Stimulated activated CD4-positive, alpha-beta T cell treated with anti-CD3 and anti-CD28 coated beads, Interleukin-1b, Interleukin-23, amount 100 ng/mL, for 4 hours (primary cell): ENCODE measurements around the gene ENOX1.

Experiments
- DNase-seq, 2 donors: peaks; one replicate each; pipeline ENCODE4 v3.0.0-alpha.2; 2020; ENCODE audit warnings: low read depth in 2 of 2

ENOX1 gene

GRCh38 chr13:43785650-43786471, 911 bp downstream of the ENOX1 start:
- DNase-seq, result peak in 1 of 2 donors; percentile 10

GRCh38 chr13:43785261-43785649, 1.5 kb downstream of the ENOX1 start:
- no peak for DNase-seq

DNA sequence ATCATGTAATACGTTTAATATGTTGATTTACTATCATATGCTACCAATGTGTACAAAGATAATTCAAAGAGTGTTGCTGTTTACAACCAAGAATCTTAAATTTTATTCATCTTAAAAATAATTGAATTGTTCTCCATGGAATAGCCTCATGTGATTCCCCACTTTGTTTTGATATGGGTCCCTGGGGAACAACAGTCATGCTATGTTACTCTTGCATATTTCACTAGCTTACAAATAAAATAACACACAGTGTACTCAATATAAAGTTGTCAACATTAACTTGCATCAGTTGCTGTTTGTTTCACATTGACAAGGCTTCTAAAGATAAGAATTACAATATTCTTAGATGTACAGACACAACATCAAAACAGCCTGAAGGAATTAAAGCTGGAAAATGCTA, 2.3 kb downstream of the ENOX1 start:
- no peak for DNase-seq

DNA sequence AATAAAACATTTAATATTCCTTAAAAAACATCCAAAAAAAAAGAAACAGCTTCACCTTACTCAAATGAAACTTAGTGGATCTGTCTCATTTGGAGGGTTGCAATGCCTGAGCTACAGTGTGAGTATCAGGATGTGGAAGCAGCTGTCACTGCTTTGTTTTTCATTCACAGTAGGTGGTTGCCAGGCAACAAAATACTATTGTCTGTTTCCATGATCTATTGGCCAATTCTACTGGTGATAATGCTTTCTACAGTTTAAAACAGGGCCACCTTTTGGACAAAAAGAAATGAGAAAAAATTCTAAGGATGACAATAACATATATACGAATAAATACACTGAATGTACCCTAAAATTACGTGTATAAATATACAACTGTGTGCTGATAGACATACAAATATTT, 3.0 kb downstream of the ENOX1 start:
- DNase-seq, result no peak

GRCh38 chr13:43782686-43783085, 4.1 kb downstream of the ENOX1 start:
- DNase-seq, result no peak

- no peak for DNase-seq
Observed at GRCh38 chr13:43780666-43781065, 6.1 kb downstream of the ENOX1 start.

GRCh38 chr13:43776501-43777079, 10.2 kb downstream of the ENOX1 start:
- DNase-seq, result no peak

DNA sequence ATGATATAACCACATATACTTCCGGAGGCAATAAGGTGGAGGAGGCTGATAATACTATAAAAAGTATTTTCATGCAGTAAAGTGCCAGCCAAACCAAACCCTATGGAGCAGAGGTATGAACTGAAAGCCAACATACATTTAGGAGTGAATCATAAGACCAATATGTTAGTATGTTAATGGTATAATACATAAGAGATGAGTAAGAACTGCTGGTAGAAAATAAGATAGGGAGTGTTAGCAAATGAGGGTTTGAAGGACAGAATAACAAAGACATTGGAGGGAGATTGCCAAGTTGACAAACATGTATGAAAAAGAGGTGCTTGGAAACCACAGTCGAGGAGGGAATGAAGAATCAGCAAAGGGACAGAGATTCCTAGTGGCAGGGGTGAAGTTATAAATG, 10.8 kb downstream of the ENOX1 start:
- DNase-seq, result no peak

- no peak for DNase-seq
Observed at GRCh38 chr13:43773602-43774001, 13.2 kb downstream of the ENOX1 start.

DNA sequence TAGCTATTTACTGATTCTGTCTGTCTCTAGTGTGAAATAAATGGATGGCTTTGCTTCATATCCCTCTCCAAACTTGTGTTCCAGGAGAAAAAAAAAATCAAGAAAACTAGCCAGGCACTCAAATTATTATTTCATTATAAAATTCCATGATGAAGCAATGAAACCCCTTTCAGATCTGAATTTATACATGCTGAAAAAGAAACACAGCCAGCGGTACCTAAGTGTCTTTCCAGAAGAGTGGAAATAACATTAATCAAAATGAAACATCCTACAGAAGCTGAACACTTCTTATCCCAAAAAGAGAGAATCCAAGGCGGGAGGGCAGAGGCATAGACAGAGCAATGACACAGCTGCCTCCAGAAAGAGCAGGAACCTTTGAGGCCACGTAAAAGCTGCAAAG, 15.9 kb downstream of the ENOX1 start:
- no peak for DNase-seq

DNA sequence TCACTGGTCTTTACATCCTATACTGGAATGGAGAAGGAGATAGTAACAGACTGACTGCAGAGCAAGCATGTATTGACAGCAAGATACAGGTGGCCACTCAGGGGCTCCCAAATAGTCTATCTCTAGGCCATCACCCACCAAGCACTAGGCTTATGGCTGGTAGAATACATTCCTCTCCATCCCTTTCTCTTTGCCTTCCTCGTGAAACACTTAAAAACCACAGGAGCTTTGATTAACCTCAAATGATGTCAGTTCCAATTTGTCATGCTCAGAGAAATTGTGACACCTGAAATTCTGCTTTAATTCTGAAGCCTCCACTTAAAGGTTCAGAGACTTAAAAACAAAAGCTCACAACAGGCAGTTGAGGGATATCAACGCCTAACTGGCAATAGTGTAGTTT, 17.2 kb downstream of the ENOX1 start:
- no peak for DNase-seq

GRCh38 chr13:43767341-43767931, 19.3 kb downstream of the ENOX1 start:
- DNase-seq, result no peak

DNA sequence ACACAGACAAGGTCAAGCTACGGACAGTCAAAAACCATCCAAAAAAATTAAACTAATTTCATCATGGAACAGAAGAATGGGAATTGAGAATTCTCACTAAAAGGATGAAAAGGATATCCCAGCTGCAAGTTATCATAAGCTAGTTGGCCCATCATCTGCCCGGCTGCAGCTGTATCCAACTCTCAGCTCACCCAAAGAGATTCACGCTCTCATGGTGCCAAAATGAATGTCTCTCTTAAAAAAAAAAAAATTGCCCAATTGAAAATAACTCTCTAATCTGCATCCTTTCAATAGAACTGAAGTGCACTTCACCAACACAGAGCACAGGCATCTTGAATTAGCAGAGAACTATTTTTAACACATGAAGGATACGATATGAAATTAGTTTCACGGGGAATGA, 20.0 kb downstream of the ENOX1 start:
- no peak for DNase-seq

DNA sequence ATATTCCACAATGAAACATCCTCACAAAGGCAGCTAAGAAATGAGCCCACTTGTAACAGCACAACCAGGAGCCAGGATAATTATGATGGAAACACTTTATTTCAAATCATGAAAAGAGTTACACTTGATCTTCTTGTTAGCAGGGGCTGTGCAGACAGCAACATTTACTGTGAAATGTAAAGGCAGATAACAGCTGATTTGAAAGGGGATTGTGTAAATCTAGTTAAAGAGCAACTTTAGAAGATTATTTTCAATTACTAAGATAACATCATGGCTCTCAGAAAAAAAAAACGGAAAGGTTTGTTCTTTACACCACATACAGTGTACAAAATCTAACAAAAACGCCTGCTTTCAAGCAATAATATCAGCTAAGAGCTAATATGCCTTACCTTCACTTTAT, 22.4 kb downstream of the ENOX1 start:
- DNase-seq, result no peak

- no peak for DNase-seq
Observed at GRCh38 chr13:43763143-43763759, 23.5 kb downstream of the ENOX1 start.

GRCh38 chr13:43761616-43762315, 25.0 kb downstream of the ENOX1 start:
- DNase-seq, result no peak

DNA sequence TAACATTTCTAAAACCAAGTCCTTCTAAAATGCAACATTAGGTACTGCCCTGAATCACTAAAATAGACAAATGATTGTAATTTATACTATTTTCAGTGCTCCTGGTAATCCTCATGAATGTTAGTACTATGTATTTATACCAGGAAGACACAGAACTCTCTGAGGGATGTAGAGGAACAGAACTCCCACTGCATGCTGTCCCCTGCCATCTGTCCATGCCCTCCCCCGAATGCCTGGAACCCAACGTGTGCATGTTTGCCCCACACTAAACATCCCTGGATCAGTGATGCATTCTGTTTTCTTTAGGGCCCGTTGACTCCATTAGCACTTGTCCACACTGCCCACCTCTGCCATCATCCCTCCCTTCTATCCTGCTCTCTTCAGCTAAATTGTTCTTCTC, 26.5 kb downstream of the ENOX1 start:
- no peak for DNase-seq

DNA sequence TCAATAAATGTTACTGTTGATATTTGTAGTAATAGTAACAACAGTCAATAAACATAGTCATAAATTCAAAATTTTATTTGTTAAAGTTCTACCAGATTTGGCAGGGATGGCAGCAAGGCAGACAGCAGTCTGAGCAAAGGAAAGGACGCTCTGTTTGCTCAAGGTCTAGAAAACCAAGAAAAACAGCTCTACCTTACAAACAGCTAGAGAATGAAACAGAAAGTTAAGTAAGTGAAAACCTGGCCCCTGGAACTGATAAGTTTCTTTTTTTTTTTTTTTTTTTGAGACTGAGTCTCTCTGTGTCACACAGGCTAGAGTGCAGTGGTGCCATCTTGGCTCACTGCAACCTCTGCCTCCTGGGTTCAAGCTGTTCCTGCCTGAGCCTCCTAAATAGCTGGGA, 27.9 kb downstream of the ENOX1 start:
- DNase-seq, result no peak

DNA sequence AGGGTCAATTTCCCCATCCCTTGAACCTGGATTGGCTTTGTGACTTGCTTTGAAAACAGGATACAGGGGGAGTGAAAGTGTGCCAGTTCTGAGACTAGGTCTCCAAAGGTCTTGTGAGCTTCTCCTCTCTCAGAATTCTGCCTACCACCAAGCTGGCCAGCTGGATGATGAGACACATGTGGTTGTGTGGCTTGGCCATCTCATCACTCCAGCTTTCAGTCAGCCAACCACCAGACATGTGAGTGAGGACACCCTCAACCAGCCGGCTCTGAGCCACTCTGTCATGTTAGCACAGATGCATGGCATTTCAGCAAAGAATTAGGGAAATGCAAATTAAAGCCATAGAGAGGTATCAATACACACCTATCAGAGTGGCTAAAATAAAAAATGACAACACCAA, 29.5 kb downstream of the ENOX1 start:
- DNase-seq, result no peak

DNA sequence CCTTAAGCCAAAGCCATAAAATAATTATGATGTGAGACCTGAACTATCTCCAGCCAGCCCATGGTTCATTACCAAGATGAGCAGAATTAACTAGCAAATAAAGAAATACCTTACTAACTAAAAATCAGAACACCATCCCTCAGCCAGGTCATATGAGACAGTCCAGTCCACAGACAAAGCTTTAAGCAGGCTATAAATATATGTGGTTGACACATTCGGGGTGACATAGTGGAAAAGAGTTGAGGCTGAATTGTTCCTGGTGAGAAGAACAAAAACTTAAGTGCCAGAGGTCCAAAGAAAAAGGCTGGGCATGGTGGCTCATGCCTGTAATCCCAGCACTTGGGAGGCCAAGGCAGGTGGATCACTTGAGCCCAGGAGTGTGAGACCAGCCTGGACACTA, 30.9 kb downstream of the ENOX1 start:
- no peak for DNase-seq

DNA sequence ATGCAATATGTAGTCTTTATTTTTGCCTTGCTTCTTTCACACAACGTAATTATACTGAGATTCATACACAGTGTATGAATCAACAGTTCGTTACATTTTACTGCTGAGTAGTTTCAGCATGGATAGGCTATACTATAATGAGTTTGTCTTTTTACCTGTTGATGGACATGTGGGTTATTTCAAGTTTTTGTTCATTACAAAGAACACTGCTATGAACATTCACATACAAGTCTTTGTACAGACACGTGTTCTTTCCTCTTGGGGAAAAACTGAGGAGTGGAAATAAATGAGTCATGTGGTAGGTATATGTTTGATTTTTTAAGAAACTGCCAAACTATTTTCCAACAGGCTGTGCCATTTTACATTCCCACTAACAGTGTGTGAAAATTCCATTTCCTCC, 35.1 kb downstream of the ENOX1 start:
- no peak for DNase-seq

DNA sequence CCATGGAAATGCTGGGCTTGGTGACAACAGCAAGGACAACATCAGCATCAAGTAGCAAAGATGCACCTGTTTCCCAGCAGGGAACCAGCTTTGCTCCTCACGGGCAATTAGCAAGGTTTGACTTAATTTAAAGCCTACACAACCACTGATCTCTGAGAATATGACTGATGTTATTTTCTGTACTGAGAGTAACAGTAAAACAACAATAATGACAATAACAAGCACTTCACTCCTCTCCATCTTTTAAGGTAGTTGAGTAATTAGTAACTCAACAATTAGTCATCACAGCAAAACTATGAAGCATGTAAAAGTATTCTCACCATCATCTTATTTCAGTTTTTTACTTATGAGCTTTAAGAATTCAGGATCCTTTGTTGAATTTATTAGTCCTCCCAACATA, 37.3 kb downstream of the ENOX1 start:
- DNase-seq, result no peak
